A673 (cell line): ENCODE data around the gene DLGAP1.

Source experiments
- CTCF ChIP-seq: fragments of 300-800, 200-600 bp; sonication (generic); conservative IDR thresholded peaks from 2 replicates; pipeline ENCODE4 v1.5.1; 2017; ENCODE audit warnings: low read depth, mild to moderate bottlenecking, antibody characterized with exemption, low read length, moderate library complexity, mixed read lengths
- EZH2 ChIP-seq: fragments of 200-600 bp; sonication (generic); IDR thresholded peaks from 2 replicates; pipeline ENCODE4 v1.6.1; 2017; ENCODE audit warnings: borderline replicate concordance, low read depth, mild to moderate bottlenecking, mixed read lengths, antibody characterized with exemption, low read length; ENCODE audit not compliant: poor library complexity, severe bottlenecking

DNA sequence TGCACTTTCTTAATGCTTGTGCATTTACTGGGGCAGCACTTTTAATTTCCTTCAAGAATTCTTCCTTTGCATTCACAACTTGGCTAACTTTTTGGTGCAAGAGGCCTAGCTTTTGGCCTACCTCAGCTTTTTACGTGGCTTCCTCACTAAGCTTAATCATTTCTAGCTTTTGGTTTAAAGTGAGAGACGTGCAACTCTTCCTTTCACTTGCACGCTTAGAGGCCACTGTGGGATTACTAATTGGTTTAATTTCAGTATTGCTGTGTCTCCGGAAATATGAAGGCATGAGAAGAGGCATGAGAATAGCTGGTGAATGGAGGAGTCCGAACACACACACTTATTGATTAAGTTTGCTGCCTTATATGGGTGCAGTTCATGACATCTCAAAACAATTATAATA is 354.1 kb downstream of the DLGAP1 start:
- TF ChIP-seq CTCF (no peak), EZH2 (no peak)
